Measurements from ENCODE around the gene FAM209A. TPM values are rescaled to one million over a fixed set of nuclear protein-coding genes. Genes with fewer than 3 reads are reported as not detected.
"Not testable (repeated sequence)": the region's sequence is repeated elsewhere in the genome, so short reads cannot be mapped to it uniquely, and the experiment has no call there.

FAM209A gene
- polyA plus RNA-seq, 1 experiment, result not detected

DNA sequence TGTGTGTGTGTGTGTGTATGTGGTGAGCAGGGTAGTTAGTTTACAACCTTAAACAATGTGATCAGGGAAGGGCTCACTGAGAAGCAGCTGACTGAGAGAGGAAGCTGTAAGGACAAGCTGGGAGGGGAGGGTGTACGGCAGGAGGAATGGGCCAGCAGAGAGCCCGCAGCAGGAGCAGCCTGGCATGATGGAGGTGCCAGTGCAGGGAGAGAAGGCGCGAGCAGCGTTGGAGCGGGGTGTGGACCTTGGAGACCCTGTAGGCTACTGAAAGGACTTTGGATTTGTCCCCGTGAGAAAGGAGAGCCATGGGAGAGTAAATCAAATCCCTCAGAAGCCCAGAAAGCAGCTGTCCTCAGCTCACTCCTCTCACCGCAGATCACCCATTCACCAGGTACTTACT, 27.0 kb downstream of the FAM209A start:
- Histone ChIP-seq H3K9me3 (ENCODE audit: control insufficient read depth, insufficient read depth, low read length) (no peaks in the 10 kb centered on the region), H3K4me3 (ENCODE audit: low read depth, low read length) (no peak overlapping the region), H3K27ac (ENCODE audit: low read depth, low read length) (no peak overlapping the region), H3K27me3 (ENCODE audit: control insufficient read depth, insufficient read depth, low read length) (peaks cover 9% of the 10 kb centered on the region)
- TF ChIP-seq, protein P1, sequence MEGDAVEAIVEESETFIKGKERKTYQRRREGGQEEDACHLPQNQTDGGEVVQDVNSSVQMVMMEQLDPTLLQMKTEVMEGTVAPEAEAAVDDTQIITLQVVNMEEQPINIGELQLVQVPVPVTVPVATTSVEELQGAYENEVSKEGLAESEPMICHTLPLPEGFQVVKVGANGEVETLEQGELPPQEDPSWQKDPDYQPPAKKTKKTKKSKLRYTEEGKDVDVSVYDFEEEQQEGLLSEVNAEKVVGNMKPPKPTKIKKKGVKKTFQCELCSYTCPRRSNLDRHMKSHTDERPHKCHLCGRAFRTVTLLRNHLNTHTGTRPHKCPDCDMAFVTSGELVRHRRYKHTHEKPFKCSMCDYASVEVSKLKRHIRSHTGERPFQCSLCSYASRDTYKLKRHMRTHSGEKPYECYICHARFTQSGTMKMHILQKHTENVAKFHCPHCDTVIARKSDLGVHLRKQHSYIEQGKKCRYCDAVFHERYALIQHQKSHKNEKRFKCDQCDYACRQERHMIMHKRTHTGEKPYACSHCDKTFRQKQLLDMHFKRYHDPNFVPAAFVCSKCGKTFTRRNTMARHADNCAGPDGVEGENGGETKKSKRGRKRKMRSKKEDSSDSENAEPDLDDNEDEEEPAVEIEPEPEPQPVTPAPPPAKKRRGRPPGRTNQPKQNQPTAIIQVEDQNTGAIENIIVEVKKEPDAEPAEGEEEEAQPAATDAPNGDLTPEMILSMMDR (IDR thresholded peaks at IDR 0.05; ENCODE audit: low read depth, low read length), result no peak
- DNase-seq (ENCODE audit: low read depth, low spot score), result no peak
- ChIA-PET CTCF (interaction anchor here (0.6 to 4.9 kb wide), 18 partner anchors 9 to 809 kb away, joined by 3 to 54 read pairs (median 4); no protein-coding TSS in a partner anchor), POLR2A (interaction anchor here (0.6 kb wide), 2 partner anchors 26 to 774 kb away, joined by 3 to 7 read pairs; no protein-coding TSS in a partner anchor)

DNA sequence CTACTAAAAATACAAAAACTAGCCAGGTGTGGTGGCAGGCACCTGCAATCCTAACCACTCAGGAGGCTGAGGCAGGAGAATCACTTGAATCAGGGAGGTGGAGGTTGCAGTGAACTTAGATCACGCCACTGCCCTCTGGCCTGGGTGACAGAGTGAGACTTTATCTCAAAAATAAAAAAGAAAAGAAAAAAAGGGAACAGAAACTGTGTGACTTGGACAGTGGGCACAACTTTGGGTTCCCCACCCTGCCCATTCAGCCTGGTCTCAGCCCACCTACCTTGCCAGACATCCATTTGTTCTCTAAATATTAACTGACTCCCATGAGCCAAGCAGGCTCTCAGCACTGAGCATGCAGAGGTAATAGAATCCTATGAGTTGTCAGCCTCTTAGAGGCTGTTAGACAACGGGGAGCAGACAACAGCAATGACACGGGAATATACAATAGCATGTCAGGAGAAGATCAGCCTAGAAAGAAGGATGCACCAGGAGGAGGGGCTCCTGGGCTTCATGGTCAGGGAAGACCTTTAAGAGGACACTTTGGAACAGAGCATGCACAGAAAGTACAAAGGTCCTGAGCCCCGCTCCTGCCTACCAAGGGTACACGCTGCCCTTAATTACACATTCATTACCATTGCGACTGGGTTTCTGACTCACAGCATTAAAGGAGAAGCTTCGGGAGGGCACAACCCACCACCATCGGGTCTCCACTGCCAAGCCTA, 28.5 kb downstream of the FAM209A start:
- Histone ChIP-seq H3K27me3 (ENCODE audit: control insufficient read depth, insufficient read depth, low read length) (peaks cover 9% of the 10 kb centered on the region), H3K4me3 (ENCODE audit: low read depth, low read length) (no peak overlapping the region), H3K9me3 (ENCODE audit: control insufficient read depth, insufficient read depth, low read length) (no peaks in the 10 kb centered on the region), H3K27ac (ENCODE audit: low read depth, low read length) (no peak overlapping the region)
- ChIA-PET CTCF (interaction anchor here (0.6 to 4.9 kb wide), 3 partner anchors 24 to 875 kb away, joined by 3 to 54 read pairs (median 5); no protein-coding TSS in a partner anchor), POLR2A (no interaction called here)
- TF ChIP-seq, protein P1 (IDR thresholded peaks at IDR 0.05; ENCODE audit: low read depth, low read length), result no peak
- no peak for DNase-seq (ENCODE audit: low read depth, low spot score)

DNA sequence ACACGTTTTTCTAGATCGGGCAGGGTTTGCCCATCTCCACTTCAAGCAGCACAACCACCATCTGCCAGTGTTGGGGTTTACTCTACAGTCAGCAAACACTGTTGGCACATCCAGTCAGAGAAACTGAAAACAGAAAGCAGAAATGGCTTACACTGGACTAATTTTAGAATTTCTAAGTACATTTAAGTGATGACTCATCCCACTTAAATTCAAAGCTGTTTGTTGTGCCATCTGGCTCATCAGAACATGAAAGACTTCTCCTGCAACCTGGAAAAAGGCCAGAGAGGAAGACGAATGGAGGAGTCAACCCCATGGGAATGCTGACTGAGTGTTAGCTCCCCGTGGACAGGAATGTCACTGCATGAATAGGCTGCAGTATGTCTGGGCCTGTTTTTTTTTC, 30.3 kb downstream of the FAM209A start:
- TF ChIP-seq, protein P1 (IDR thresholded peaks at IDR 0.05; ENCODE audit: low read depth, low read length), result 0 out of 2 replicates have a peak, but pooled peaks have one; percentile 8
- H3K9me3 ChIP-seq (ENCODE audit: control insufficient read depth, insufficient read depth, low read length), result no peaks in the 10 kb centered on the region
- peaks cover 4% of the 10 kb centered on the region for H3K27me3 ChIP-seq (ENCODE audit: control insufficient read depth, insufficient read depth, low read length)
- ChIA-PET POLR2A (no interaction called here), CTCF (no interaction called here)
- no peak overlapping the region for H3K4me3 ChIP-seq (ENCODE audit: low read depth, low read length)
- no peak overlapping the region for H3K27ac ChIP-seq (ENCODE audit: low read depth, low read length)
- DNase-seq (ENCODE audit: low read depth, low spot score), result peak; percentile 81

DNA sequence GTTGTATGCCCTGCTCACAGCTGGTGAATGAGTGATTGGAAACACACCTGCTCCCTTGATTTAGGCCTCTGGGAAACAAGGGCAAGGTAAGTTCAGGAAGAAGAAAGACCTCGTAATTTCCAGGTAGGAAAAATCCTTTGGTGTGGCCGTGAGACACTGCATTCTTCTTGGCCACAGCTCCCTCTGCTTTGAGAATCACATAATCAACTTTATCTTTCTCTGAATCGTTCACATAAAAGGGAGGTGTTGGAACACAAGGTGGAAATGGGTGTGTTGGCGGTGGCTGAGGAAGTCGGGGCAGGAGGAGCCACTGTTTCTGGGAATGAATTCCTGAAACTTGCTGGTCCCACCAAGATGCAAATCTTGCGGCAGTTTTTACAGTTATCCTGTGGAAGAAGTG, 34.4 kb downstream of the FAM209A start:
- TF ChIP-seq, protein P1 (IDR thresholded peaks at IDR 0.05; ENCODE audit: low read depth, low read length), result no peak
- Histone ChIP-seq H3K4me3 (ENCODE audit: low read depth, low read length) (no peak overlapping the region), H3K27ac (ENCODE audit: low read depth, low read length) (no peak overlapping the region), H3K27me3 (ENCODE audit: control insufficient read depth, insufficient read depth, low read length) (no peaks in the 10 kb centered on the region), H3K9me3 (ENCODE audit: control insufficient read depth, insufficient read depth, low read length) (no peaks in the 10 kb centered on the region)
- no peak for DNase-seq (ENCODE audit: low read depth, low spot score)
- CTCF ChIA-PET, result no interaction called here
- POLR2A ChIA-PET, result no interaction called here

DNA sequence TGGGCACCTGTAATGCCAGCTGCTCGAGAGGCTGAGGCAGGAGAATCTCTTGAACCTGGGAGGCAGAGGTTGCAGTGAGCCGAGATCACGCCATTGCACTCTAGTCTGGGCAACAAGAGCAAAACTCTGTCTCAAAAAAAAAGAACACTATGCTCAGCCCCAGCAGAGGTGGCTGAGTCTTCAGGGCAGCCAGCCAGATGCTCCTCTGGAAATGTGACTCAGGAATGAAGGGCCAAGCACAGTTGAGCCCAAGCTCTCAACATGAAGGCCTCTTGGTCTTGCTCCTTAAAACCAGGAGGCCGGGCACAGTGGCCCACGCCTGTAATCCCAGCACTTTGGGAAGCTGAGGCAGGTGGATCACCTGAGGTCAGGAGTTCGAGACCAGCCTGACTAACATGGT, 40.0 kb downstream of the FAM209A start:
- H3K9me3 ChIP-seq (ENCODE audit: control insufficient read depth, insufficient read depth, low read length); H3K4me3 ChIP-seq (ENCODE audit: low read depth, low read length); DNase-seq (ENCODE audit: low read depth, low spot score); CTCF ChIA-PET; H3K27ac ChIP-seq (ENCODE audit: low read depth, low read length); H3K27me3 ChIP-seq (ENCODE audit: control insufficient read depth, insufficient read depth, low read length); POLR2A ChIA-PET: not testable (repeated sequence)

Data from AG04450 (cell line).